Epidermal melanocyte (primary cell): ENCODE measurements around the gene TAC3.
"Not testable (repeated sequence)": the region's sequence is repeated elsewhere in the genome, so short reads cannot be mapped to it uniquely, and the experiment has no call there.

ENCODE experiments used
- DNase-seq: peaks from one replicate; pipeline ENCODE4 v3.0.0; 2011; ENCODE audit warnings: low spot score; ENCODE audit not compliant: insufficient read length

Gene TAC3

DNA sequence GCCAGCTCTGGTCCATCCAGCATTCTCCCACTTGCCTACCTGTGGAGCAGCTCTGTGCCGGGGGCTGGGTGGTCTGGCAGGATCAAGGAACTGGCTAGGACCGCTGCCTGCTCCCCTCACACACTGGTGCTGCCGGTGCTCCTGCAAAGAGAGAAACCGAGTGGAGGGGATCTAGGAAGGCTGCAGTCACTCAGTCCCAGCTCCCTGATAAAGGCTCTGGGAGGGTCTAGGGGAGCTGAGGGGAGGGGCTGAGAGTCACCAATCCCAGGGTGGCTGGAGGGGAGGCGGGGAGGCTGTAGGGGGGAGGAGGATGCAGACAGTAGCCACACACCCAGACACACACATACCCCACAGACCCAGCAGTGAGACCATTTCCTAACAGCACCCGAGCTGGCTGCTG, at the start of gene TAC3:
TSS of gene TAC3 (minus strand) at position 182 of the 400 bp plus-strand sequence. CDS start 732 bp downstream, outside the sequence.
- DNase-seq, result no peak

DNA sequence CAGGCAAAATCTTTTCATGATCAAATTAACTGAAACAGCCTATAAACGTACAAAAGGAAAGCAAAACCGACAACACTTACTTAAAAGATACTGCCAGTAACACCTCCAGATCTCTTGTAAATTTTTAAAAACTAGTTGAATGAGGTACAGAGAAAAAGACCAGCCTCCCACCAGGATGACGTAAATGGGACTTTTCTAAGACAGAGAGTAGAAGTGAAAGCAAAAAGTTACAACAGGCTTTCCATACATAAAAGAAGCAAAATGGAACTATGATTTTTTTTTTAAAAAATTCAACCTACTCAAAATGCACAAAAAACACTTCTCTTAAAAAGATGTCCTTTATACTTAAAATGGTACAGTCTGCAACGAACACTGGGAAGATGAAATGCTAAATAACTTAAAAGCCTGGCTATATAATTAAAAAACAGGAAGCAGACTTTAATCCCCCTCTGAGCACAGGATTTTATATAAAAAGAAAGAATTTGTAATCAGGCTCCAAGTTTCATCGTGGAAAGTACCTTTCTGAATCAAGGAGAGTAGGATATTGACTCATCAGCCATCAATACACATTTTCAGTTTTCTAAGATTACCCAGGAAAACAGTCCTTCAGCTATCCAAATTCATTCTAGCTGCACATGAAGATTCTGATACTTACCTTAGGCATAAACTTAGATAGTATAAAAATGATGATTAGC, 47.8 kb upstream of the TAC3 start:
- DNase-seq, result no peak

DNA sequence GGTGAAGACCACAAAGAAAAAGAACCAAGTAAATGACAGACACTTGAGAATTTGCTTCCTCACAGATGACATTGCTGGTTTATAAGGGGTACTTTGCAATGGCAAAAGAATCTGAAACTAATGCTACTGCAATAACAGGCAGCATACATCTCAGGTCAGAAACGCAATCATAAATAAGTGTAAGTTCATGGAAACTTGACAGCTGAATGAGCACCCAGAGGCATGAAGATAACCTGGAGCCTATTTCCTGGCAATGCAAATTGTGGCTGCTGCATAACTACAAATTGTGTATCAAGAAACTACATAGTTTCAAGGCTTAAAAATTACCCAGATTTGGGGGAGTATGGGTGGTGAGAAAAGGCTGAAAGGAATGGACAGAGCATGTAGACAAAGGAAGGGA, 42.1 kb upstream of the TAC3 start:
- DNase-seq, result no peak

DNA sequence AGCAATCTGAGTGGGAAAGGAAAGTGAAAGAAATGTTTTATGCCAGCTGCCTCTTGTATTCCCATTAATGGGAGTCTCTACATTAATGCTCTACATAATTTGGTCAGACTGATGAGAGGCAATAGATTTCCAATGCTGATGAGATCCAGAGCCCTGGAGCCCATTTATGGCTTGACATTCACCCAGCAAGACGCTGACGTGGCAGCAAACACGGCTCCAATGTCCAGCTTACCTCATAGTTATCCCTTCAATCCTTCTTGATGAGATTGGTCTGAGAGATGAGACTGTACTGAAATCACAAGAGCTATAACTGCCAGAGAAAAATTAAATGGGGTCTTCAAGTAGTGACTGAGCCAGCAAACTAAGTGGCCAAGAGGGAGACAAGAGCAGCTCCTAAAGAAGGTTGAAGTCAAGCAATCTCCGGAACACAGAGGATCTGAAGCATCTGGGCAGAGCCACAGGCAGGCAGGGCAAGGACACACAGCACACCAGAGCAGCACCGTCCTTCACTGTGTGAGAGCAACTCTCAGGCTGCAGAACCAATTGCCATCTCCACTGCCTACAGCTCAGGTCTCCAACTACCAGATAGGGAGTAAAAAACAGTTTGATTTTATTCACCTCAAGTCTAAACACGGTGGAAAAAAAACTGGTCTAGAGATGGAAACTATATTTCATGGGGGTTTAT, 40.9 kb upstream of the TAC3 start:
- DNase-seq, result no peak

DNA sequence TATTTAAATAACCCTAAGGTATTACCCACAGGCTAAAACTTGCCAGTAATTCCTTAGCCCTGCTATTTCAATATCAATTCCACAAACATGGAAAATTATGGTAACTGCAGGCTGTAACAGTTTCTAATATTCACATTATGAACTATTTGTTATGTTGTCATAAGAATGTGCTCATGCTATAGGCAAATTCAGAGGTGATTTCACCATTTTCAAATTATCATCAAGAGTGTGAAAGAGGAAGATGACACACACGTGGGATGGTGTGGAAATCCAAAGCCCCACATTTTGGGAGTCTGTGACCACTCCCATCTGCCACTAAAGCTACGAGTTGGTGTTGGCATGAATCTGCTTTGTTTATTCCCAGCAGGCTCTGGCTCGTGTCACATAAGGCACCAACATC, 39.5 kb upstream of the TAC3 start:
- no peak for DNase-seq

DNA sequence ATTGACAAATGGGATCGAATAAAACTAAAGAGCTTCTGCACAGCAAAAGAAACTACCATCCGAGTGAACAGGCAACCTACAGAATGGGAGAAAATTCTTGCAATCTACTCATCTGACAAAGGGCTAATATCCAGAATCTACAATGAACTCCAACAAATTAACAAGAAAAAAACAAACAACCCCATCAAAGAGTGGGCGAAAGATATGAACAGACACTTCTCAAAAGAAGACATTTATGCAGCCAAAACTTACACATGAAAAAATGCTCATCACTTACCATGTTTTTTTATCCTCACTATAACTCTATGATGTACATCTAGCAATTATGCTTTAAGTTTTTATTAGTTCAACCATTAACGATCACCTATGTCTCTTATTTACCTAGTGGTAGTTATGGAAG, 37.6 kb upstream of the TAC3 start:
- not testable (repeated sequence) for DNase-seq

DNA sequence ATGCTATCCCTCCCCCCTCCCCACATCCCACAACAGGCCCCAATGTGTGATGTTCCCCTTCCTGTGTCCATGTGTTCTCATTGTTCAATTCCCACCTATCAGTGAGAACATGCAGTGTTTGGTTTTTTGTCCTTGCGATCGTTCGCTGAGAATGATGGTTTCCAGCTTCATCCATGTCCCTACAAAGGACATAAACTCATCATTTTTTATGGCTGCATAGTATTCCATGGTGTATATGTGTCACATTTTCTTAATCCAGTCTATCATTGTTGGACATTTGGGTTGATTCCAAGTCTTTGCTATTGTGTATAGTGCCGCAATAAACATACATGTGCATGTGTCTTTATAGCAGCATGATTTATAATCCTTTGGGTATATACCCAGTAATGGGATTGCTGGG, 36.8 kb upstream of the TAC3 start:
- DNase-seq, result not testable (repeated sequence)

DNA sequence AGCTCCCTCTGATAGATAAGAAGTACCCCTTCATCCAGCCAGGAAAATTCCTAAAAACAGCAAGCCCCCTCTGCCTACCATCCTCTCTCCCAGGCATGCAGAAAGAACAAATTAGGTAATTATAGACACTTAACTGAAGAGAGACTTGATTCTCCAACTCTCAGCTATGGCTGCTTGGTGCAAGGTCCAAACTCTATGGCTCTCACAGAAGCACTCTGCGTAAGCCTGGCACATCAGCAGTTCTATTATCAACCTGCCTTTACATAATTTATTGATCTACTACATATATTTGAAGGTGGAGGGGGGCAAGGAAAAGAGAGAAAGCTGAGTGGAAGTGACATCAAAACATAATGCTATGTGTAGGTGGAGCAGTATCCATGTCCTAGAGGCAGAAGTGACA, 34.7 kb upstream of the TAC3 start:
- DNase-seq, result no peak

DNA sequence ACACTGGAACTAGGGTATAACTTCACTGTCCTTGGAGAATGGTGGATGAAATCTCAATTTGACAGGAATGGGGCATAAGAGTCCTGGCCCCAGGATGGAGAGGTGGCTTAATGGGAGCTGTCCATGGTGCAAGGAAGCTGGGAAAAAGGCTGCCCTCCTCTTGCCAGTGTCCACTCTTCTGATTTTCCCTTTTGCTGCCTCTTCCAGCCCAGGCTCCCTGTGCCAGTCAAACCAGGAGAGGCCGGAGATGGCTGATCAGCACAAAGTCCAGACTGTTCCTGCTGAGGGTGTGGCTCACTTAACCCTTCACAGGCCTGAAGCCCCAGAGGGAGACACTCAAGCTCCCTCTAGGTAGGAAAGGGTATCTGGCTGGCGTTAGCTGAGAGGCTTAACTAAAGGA, 33.6 kb upstream of the TAC3 start, which contains the start of gene MYO1A:
TSS of gene MYO1A (minus strand) at position 240 of the 400 bp plus-strand sequence. CDS start 1,806 bp downstream, outside the sequence.
- DNase-seq, result no peak

DNA sequence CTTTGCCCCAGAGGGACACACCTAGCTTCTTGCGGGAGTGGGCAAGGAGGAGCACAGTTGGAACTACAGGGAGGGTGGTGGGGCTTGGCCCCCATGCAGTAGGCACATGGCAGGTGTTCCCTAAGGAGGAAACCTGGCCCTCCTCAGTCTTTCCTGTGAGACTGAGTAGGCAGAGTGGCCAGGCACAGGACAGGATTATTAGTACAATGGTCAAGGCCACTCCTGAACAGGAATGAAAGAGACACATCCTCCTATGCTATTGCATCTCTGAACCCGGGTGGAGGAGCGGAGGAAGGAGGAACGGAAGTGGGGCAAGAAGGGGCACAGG, 32.8 kb upstream of the TAC3 start:
- no peak for DNase-seq

DNA sequence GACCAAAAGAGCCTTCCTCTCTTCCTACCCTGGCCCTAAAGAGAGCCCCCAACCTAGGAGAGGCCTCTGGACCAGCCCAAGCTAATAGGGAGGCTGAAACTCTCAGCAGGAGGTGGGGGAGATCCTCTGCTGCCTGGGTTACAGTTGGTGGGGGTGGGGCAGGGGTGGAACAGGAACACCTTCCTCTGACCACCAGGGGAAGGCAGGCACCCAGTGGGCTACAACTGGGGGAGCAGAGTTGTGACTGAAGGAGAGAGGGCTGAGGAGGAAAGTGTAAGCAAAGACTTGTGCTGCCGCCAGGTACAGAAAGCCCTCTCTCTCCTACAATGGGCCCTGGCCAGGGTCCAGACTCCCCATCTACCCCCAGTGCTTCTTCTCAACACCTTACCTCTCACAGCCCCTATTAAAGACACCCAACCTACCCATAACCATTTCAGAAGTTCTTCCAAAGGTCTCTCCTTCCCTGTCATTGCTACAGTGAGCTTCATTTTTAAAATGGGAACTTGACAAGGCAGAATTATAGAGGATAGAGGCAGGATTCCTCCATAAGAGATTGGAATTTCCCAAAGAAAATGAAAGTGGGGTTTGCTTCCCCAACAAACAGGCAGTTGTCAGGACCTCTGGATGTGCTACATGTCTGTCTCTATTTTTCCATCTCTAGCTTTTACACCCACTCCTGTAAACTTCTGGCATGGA, 32.2 kb upstream of the TAC3 start:
- no peak for DNase-seq

DNA sequence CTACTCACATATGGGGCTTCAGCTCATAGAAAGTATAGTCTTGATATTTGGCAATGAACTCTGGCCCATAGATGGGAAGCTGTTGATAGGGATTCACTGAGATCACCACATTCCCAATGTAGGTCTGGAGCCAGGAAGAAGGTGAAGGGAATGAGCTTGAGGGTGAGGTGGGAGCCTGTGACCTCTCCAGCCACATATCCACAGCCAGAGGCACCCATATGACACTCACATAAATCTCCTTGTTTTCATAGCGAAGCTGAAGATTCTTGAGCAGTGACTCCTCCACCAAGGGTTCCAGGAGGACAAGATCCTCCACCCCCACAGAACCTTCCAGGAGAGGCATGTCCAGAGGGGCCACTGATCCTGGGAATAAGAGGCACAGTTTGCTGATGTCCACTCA, 31.7 kb upstream of the TAC3 start:
- no peak for DNase-seq

DNA sequence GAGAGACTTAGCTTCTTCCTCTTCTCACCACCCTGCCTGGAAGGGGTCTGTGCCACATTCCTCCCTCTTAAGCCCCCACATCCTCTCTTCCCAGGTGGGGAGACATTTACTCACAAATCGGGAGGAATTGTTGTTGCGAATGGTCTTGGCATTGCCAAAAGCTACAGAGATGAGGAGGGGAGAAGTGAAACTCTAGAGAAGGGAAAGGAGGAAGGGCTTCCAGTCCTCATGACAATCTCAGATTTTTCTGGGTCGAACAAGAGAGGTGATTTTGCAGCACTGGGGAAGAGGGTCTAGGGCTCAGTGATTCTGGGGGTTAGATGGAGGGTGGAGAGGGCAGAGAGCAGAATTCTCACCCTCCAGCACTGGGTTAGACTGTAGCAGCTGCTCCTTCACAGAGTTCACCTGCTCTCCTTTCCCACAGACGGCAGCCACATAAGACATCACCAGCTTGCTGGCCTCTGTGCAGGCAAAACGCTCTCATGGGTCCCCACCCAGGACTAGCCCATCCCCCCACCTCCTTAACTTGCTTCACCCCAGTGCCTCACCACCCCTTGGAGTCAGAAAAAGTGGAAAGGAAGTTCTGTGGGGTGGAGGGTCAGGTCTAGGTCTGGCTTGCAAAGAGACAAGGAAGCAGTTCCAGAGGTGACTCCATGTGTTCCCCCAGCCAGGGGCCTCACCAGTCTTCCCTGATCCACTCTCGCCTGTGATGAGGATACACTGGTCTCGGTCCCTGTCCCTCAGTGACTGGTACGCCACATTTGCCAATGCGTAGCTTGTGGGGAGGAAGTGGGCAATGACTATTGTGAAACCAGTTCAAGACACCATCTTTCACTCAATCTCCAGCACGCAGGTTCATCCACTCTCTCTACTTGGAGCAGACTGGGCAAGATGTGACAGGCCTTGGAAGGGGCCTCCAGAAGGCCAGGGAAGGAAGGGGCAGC, 30.9 kb upstream of the TAC3 start:
- DNase-seq, result no peak

DNA sequence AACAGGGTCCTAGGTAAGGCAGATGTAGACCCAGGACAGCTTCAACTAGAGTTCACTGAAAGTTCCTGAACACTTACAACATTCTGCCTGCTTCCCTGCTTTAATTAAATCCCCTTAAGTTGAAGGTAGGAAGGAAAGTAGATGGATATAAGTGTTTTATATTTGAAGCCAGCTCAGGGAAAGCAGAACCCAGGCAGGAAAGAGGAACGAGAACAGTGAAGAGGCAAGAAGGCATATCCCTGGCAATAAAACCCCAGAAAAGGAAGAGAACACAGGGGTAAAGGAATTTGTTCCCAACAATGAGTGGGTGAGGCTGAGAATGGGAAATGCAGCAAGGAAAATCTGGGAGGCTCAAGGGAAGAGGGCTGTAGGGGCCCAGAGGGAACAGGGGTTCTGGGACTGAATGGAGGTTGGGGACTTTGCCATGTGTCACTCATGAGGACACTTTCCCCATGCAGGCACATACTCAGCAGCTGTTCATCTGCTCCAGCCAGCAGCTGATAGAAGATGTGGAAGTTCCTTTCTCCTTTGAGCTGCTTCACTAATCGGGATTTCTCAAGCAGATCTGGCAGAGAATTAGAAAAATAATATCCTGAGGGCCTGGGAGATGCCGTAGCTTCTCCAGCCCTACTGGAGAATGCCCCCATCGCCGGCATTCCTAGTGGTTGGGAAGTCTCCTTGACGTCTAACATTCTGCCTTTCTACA, 29.9 kb upstream of the TAC3 start:
- DNase-seq, result no peak

DNA sequence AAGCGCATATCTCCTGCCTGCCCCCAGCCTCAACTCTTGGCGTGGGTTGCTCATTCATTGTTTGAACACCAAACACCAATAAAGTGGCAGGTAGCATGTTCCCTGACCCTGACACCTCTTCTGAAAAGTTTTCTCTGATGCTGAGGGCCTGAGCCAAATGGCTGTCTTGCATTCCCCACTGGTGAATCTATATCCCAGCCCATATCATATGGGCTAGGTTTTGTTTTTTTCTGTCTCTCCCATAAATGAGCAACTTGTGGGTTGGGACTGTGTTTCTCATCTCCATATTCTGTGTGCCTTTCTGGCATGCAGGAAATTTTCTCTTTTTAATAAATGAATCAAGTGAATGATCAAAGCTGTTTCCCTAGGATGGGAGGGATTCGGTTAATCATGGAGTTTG, 28.6 kb upstream of the TAC3 start:
- DNase-seq, result no peak

DNA sequence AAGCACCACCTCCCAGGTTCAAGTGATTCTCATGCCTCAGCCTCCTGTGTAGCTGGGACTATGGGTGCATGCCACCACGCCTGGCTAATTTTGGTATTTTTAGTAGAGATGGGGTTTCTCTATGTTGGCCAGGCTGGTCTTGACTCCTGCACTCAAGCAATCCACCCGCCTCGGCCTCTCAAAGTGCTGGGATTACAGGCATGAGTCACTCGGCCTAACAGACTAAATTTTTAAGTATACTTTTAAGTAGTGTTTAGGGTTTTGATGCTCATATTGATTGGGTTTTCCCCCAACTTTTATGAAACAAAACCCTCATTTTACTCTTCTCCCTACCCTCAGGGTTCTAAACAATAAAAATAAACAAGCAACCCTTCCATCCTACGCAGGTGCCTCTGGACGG, 28.1 kb upstream of the TAC3 start:
- no peak for DNase-seq

DNA sequence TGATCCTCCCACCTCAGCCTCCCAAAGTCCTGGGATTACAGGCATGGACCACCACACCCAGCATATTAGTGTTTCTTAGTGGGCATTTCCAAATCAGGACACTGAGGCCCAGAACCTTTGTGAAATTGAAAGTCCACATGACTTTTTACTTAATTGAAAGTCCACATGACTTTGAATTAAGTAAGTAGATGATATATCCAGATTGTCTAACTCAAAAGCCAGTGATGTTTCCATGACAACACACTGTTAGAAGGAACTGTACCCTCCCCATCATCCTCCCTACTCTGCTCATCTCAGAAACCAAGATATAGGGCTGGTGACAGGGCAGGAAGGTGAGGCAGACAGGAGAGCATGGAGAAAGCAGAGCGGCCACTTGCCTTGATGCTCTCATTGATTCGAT, 26.4 kb upstream of the TAC3 start:
- DNase-seq, result no peak

DNA sequence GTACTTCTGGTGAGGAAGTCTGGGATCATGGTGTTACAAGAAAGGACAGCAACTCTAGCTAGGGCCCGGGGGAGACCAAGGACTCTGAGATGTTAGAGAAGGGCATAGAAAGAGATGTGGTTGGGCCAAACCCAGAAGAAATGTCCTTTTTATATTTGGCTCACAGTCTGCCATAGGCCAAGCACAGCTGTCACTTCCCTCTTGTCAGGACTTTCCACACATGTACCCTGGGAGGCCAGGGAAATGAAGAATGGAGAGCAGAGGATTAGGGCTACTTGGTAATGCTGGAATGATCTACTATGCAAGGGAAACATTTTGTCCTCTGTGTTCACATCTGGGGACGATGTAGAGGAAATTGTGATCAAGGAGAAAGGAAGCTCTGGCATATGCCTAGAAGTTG, 24.4 kb upstream of the TAC3 start:
- DNase-seq, result no peak

DNA sequence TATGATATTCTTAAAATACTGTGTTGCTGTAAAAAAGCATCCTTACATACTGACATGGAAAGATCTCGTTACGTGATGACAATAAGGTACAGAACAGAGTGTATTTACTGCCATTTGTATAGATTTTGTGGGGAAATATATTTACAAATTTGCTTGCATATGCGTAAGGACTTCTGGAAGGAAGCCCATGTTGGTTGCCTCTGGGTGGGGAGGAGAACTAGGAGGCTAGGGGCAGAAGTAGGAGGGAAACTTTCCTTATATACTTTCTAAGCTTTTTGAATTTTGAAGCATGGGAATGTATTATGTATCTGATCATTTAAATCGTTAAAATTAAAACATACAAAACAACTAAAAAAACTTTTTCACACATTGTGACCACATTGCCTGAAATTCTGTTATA, 23.9 kb upstream of the TAC3 start:
- DNase-seq, result no peak

DNA sequence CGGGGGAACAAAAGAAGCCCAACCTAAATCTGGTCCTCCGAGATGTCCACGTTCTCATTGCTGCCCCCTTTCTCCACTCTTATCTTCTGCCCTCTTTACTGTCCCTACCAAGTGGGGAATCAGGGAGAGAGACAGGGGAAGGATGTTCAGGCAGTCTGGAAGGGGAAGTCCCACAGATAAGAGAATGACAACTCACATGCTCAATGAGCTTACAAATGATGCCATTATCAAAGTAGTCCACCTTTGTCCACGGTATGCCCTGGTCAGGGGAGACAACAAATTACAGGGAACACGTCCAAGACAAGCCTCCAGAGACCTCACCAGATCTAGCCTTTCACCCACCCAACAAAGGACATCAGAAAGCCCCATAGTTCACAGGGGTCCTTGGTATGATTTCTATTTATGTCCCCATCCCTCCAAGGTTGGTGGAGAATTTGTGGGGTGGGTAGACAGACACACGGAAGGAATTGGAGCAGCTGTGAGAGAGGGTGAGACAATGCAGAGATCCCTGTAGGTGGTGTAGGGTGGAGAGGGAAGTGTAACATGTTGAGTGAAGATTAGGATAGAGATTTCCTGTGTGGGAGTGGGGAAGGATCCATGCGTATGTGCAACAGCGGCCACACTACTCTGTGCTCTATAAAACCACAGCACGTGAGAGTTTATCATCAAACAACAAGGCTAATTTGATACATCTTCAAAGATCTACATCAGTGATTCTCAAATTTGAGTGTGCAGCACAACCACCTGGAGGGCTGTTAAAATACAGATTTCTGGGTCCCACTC, 22.9 kb upstream of the TAC3 start:
- no peak for DNase-seq
